Measurements from ENCODE around the gene GADD45B. TPM values are rescaled to one million over a fixed set of nuclear protein-coding genes. Genes with fewer than 3 reads are reported as not detected.

The GADD45B gene, protein sequence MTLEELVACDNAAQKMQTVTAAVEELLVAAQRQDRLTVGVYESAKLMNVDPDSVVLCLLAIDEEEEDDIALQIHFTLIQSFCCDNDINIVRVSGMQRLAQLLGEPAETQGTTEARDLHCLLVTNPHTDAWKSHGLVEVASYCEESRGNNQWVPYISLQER
- 32.2 and 192 TPM in 2 replicates for total RNA-seq

GRCh38 chr19:2475702-2476450 is at the start of gene GADD45B:
GADD45B (plus strand) TSS chr19:2476127; CDS start chr19:2476359, 232 bp downstream.

DNA sequence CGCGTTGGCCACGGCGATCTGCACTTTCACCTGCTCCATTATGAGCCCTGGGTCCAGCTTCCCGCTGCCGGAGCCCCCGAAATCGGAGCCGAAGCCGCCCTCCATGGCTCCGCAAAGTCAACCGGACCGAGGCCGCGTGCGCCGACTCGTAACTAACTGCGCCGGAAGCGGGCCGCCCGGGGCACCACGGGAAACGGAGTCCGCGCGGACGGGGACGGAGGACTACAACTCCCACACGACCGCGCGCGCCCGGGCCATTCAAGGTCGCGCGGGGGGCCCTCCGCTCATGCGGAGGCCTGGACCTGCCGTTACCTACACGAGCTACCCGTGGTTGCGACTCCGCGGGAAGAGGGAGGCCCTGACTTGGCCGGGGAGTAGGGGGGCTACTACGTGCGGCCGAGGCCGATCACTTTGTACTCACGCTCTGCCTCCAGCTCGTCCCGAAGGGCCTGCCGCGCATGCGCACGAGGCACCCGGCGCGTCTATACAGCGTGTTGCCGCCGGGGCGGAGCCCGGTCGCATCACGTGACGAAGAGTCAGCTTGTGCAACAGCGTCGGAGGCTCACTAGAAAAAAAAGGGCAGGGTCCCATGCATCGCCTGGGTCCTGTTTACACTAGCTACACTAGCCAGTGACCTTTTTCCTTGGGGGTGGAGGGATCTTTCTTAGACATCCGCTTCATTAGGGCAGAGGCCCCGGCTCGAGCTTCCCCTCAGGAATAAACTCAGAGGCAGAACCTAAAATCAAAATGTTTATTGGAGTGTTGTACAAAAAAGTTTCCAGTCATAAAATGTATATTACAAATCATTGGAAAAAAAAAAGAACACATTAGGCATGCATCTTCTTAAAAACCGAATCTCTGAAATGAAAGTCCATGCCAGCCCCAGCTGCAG is 48.3 kb upstream of the GADD45B start, which contains the start of gene TIMM13:
Gene TIMM13, minus strand, starts transcription at position 158 of the 892 bp plus-strand sequence. Its CDS starts 53 bp downstream, at position 105.

Other genes starting within 250 kb of the GADD45B start
- 47.3 and 75.1 TPM in 2 replicates for gene PLEKHJ1, start 239.8 kb upstream of the GADD45B start, total RNA-seq
- 37.7 and 92.1 TPM in 2 replicates for gene SF3A2, start 239.3 kb upstream of the GADD45B start, total RNA-seq
- gene AMH, start 226.8 kb upstream of the GADD45B start, total RNA-seq: 0.49 and 2.3 TPM in 2 replicates
- gene JSRP1, start 219.7 kb upstream of the GADD45B start, total RNA-seq: not detected in 2 replicates
- gene PEAK3, start 194.0 kb upstream of the GADD45B start, total RNA-seq: 0.25 TPM in 1 of 2 replicates, not detected in the other
- gene LINGO3, start 168.0 kb upstream of the GADD45B start, total RNA-seq: not detected in 2 replicates
- gene LSM7, start 147.5 kb upstream of the GADD45B start, total RNA-seq: 82.6 and 95.7 TPM in 2 replicates
- gene SPPL2B, start 147.4 kb upstream of the GADD45B start, total RNA-seq: 12.0 and 50.8 TPM in 2 replicates
- gene TMPRSS9, start 115.9 kb upstream of the GADD45B start, total RNA-seq: 0.06 TPM in 1 of 2 replicates, not detected in the other
- gene TIMM13, start 48.5 kb upstream of the GADD45B start, total RNA-seq: 40.0 and 40.2 TPM in 2 replicates
- 102 and 109 TPM in 2 replicates for gene LMNB2, start 19.2 kb upstream of the GADD45B start, total RNA-seq
- 0.49 and 2.1 TPM in 2 replicates for gene GNG7, start 226.6 kb downstream of the GADD45B start, total RNA-seq
- under 0.01 and 0.19 TPM in 2 replicates for gene DIRAS1, start 245.2 kb downstream of the GADD45B start, total RNA-seq